ENCODE data around the gene DHFR. TPM values are rescaled to one million over a fixed set of nuclear protein-coding genes. Genes with fewer than 3 reads are reported as not detected.

The DHFR gene
- total RNA-seq, 1 experiment from 2014 or later = 58.7 TPM

DNA sequence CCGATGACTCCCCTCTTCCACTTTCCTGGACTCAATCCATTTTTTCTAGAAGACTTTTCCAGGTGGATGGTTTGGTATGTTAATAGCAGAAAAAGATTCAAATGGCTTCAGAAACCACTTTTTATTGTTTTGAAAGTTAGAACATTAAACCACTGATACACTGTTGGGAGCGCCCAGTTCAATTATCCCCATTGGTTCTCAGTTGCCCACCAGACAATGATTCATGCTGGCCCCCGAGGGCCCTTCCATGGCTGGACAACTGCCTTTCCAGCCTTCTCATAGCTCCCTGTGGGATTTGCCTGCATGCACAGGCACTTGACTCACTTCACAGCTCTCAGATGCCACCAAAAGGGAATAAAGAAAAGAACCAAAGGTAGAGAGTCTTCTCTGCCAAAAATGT lies 63.4 kb downstream of the DHFR start:
- no peak overlapping the region for H2AFZ ChIP-seq (ENCODE audit: low read depth, low read length, poor library complexity, severe bottlenecking)
- no peaks in the 10 kb centered on the region for H3K36me3 ChIP-seq (ENCODE audit: control insufficient read depth in 1 of 2, insufficient read depth in 2 of 2, low read length in 2 of 2)
- RAD21 ChIA-PET (ENCODE audit: low non-redundant PET in 1 of 2, low total read pairs in 2 of 2, uncharacterized antibody in 2 of 2, unreplicated experiment in 2 of 2) = no interaction called here
- POLR2A ChIA-PET = no interaction called here
- H3K27ac ChIP-seq (ENCODE audit: low read depth, low read length) = no peak overlapping the region
- BruUV-seq (replicated peaks) = no TSS peak
- H3K4me2 ChIP-seq (ENCODE audit: low read length) = no peak overlapping the region
- H3K9me3 ChIP-seq (ENCODE audit: control insufficient read depth in 1 of 2, insufficient read depth in 1 of 2, low read depth in 1 of 2, low read length in 2 of 2) = no peaks in the 10 kb centered on the region
- no peaks in the 10 kb centered on the region for H3K27me3 ChIP-seq (ENCODE audit: insufficient read depth, low read length)
- TF ChIP-seq, protein P1, sequence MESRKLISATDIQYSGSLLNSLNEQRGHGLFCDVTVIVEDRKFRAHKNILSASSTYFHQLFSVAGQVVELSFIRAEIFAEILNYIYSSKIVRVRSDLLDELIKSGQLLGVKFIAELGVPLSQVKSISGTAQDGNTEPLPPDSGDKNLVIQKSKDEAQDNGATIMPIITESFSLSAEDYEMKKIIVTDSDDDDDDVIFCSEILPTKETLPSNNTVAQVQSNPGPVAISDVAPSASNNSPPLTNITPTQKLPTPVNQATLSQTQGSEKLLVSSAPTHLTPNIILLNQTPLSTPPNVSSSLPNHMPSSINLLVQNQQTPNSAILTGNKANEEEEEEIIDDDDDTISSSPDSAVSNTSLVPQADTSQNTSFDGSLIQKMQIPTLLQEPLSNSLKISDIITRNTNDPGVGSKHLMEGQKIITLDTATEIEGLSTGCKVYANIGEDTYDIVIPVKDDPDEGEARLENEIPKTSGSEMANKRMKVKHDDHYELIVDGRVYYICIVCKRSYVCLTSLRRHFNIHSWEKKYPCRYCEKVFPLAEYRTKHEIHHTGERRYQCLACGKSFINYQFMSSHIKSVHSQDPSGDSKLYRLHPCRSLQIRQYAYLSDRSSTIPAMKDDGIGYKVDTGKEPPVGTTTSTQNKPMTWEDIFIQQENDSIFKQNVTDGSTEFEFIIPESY (IDR thresholded peaks at IDR 0.05; ENCODE audit: extremely low read depth, insufficient replicate concordance, low read length) = no peak
- DNase-seq (ENCODE audit: low read depth, low spot score) (no peak), ATAC-seq (no peak)
- H3K4me3 ChIP-seq (replicated peaks in 1 of 2; ENCODE audit: low read depth in 1 of 2, low read length in 2 of 2) = no peak overlapping the region
- no peaks in the 10 kb centered on the region for H4K20me1 ChIP-seq (ENCODE audit: insufficient read depth)
- H3K9ac ChIP-seq (ENCODE audit: low read length) = no peak overlapping the region
- no peaks in the 10 kb centered on the region for H3K4me1 ChIP-seq (ENCODE audit: control insufficient read depth in 1 of 2, insufficient read depth in 2 of 2, low read length in 2 of 2)
- H3K9me2 ChIP-seq (ENCODE audit: insufficient read depth) = no peaks in the 10 kb centered on the region
- CTCF ChIA-PET = no interaction called here
- no peaks in the 10 kb centered on the region for H3K79me2 ChIP-seq (ENCODE audit: insufficient read depth, low read length)
- intact Hi-C loops (cut with micrococcal nuclease) = no loop called here

DNA sequence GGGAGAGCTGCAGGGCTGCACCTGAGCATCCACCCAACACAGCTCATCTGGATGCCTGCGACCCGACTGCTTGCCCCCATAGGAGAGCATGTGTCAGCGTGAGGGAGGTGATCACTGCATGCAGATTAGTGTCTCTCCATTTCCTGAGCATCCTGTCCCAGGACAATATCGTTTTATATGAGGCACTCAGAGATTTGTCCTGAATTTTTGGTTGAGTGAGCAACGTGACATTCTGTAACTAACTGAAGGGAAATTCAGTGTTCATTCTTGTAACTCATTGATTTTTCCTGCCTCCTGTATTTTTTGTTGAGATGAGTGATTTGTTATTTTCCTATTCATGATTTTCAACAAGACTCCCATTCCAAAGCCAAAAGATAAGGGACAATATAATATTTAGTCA lies 64.0 kb downstream of the DHFR start:
- no peaks in the 10 kb centered on the region for H3K36me3 ChIP-seq (ENCODE audit: control insufficient read depth in 1 of 2, insufficient read depth in 2 of 2, low read length in 2 of 2)
- H3K4me3 ChIP-seq (replicated peaks in 1 of 2; ENCODE audit: low read depth in 1 of 2, low read length in 2 of 2) = no peak overlapping the region
- H3K9me3 ChIP-seq (ENCODE audit: control insufficient read depth in 1 of 2, insufficient read depth in 1 of 2, low read depth in 1 of 2, low read length in 2 of 2) = no peaks in the 10 kb centered on the region
- no TSS peak for BruUV-seq (replicated peaks)
- no peaks in the 10 kb centered on the region for H3K9me2 ChIP-seq (ENCODE audit: insufficient read depth)
- DNase-seq (ENCODE audit: low read depth, low spot score) = no peak
- POLR2A ChIA-PET = no interaction called here
- CTCF ChIA-PET = no interaction called here
- H3K4me2 ChIP-seq (ENCODE audit: low read length) = no peak overlapping the region
- H2AFZ ChIP-seq (ENCODE audit: low read depth, low read length, poor library complexity, severe bottlenecking) = no peak overlapping the region
- no peak for ATAC-seq
- H3K9ac ChIP-seq (ENCODE audit: low read length) = no peak overlapping the region
- no peaks in the 10 kb centered on the region for H3K27me3 ChIP-seq (ENCODE audit: insufficient read depth, low read length)
- intact Hi-C loops (cut with micrococcal nuclease) = no loop called here
- no peaks in the 10 kb centered on the region for H3K79me2 ChIP-seq (ENCODE audit: insufficient read depth, low read length)
- H4K20me1 ChIP-seq (ENCODE audit: insufficient read depth) = no peaks in the 10 kb centered on the region
- no peaks in the 10 kb centered on the region for H3K4me1 ChIP-seq (ENCODE audit: control insufficient read depth in 1 of 2, insufficient read depth in 2 of 2, low read length in 2 of 2)
- RAD21 ChIA-PET (ENCODE audit: low non-redundant PET in 1 of 2, low total read pairs in 2 of 2, uncharacterized antibody in 2 of 2, unreplicated experiment in 2 of 2) = no interaction called here
- H3K27ac ChIP-seq (ENCODE audit: low read depth, low read length) = no peak overlapping the region
- TF ChIP-seq SIN3A (IDR thresholded peaks at IDR 0.05; ENCODE audit: low read depth) (no peak), JUND (IDR thresholded peaks at IDR 0.05) (no peak), RAD21 (IDR thresholded peaks at IDR 0.05; ENCODE audit: low read depth) (no peak), YY1 (IDR thresholded peaks at IDR 0.05; ENCODE audit: extremely low read depth, insufficient replicate concordance, low read depth, low read length) (no peak), POLR2AphosphoS5 (IDR thresholded peaks at IDR 0.05; ENCODE audit: low read depth, low read length) (no peak), TCF7L2 (IDR thresholded peaks at IDR 0.05; ENCODE audit: borderline replicate concordance, extremely low read depth, insufficient read depth, insufficient read length) (no peak), FOSL1 (IDR thresholded peaks at IDR 0.05; ENCODE audit: low read depth) (no peak), ZNF274 (IDR thresholded peaks at IDR 0.05; ENCODE audit: low read depth, low read length) (no peak), EGR1 (IDR thresholded peaks at IDR 0.05; ENCODE audit: low read depth) (no peak), ZFX (IDR thresholded peaks at IDR 0.05) (no peak), SP1 (IDR thresholded peaks at IDR 0.05; ENCODE audit: low read depth) (no peak), ELF1 (IDR thresholded peaks at IDR 0.05; ENCODE audit: borderline replicate concordance, low read depth) (no peak)
- TF ChIP-seq, protein P1 (IDR thresholded peaks at IDR 0.05; ENCODE audit: extremely low read depth, insufficient replicate concordance, low read length) = no peak
- TF ChIP-seq, protein P2, sequence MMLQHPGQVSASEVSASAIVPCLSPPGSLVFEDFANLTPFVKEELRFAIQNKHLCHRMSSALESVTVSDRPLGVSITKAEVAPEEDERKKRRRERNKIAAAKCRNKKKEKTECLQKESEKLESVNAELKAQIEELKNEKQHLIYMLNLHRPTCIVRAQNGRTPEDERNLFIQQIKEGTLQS (IDR thresholded peaks at IDR 0.05) = no peak
- TF ChIP-seq, protein P3, sequence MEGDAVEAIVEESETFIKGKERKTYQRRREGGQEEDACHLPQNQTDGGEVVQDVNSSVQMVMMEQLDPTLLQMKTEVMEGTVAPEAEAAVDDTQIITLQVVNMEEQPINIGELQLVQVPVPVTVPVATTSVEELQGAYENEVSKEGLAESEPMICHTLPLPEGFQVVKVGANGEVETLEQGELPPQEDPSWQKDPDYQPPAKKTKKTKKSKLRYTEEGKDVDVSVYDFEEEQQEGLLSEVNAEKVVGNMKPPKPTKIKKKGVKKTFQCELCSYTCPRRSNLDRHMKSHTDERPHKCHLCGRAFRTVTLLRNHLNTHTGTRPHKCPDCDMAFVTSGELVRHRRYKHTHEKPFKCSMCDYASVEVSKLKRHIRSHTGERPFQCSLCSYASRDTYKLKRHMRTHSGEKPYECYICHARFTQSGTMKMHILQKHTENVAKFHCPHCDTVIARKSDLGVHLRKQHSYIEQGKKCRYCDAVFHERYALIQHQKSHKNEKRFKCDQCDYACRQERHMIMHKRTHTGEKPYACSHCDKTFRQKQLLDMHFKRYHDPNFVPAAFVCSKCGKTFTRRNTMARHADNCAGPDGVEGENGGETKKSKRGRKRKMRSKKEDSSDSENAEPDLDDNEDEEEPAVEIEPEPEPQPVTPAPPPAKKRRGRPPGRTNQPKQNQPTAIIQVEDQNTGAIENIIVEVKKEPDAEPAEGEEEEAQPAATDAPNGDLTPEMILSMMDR (IDR thresholded peaks at IDR 0.05 in 2 of 3, conservative IDR thresholded peaks at IDR 0.05 in 1 of 3; ENCODE audit: borderline replicate concordance in 1 of 3, insufficient read depth in 1 of 3, low read depth in 2 of 3, low read length in 2 of 3) = no peak

Measured in HCT116 (cell line).